Upper lobe of left lung (tissue), 4 donors: Measurements from ENCODE around the gene CARF.

ENCODE experiments used
- CTCF ChIP-seq, 6 experiments: fragments of 450-650 bp in 4 of 6; fragments of 200-600 bp in 2 of 6; sonication (generic) in 2 of 6; IDR thresholded peaks; one replicate each; pipeline ENCODE4 v1.5.1; 2016 to 2019; ENCODE audit warnings: antibody characterized with exemption in 6 of 6
- POLR2A ChIP-seq, 4 donors: fragments of 450-650 bp; IDR thresholded peaks; one replicate each; pipeline ENCODE4 v1.5.1; 2016 to 2017; ENCODE audit warnings: antibody characterized with exemption in 4 of 4, mild to moderate bottlenecking in 2 of 4

- TF ChIP-seq CTCF (IDR thresholded peaks at IDR 0.05) = no peak
- no peak for TF ChIP-seq POLR2A (IDR thresholded peaks at IDR 0.05)
These were observed 38.5 kb downstream of the CARF start for GRCh38 chr2:202950592-202950991.
